Esophagus (tissue), 2 donors: ENCODE results near the gene NTSR2. TPM values are rescaled to one million over a fixed set of nuclear protein-coding genes. Genes with fewer than 3 reads are reported as not detected.

Source experiments
- H3K27ac ChIP-seq, 2 donors: one replicate each; pipeline ENCODE4 v1.5.1; 2013; ENCODE audit warnings: low read depth in 2 of 2, mild to moderate bottlenecking in 2 of 2, inconsistent platforms in 1 of 2, low read length in 1 of 2, moderate library complexity in 1 of 2
- H3K27me3 ChIP-seq, 2 donors: one replicate each; pipeline ENCODE4 v1.6.1; 2013; ENCODE audit warnings: low read length in 2 of 2, control low read depth in 1 of 2, mild to moderate bottlenecking in 1 of 2; ENCODE audit not compliant: insufficient read depth in 2 of 2, control insufficient read depth in 1 of 2
- H3K36me3 ChIP-seq, 2 donors: one replicate each; pipeline ENCODE4 v1.6.1; 2013; ENCODE audit warnings: low read length in 1 of 2; ENCODE audit not compliant: control insufficient read depth in 2 of 2, insufficient read depth in 2 of 2
- H3K4me1 ChIP-seq, 2 donors: one replicate each; pipeline ENCODE4 v1.6.1; 2013; ENCODE audit warnings: low read length in 1 of 2; ENCODE audit not compliant: control insufficient read depth in 2 of 2, insufficient read depth in 2 of 2
- H3K4me3 ChIP-seq, 2 donors: one replicate each; pipeline ENCODE4 v1.5.1; 2013; ENCODE audit warnings: low read length in 2 of 2, mild to moderate bottlenecking in 2 of 2, low read depth in 1 of 2, moderate library complexity in 1 of 2
- H3K9me3 ChIP-seq, 2 donors: one replicate each; pipeline ENCODE4 v1.6.1; 2013; ENCODE audit warnings: mild to moderate bottlenecking in 2 of 2, low read depth in 1 of 2, low read length in 1 of 2, moderate library complexity in 1 of 2; ENCODE audit not compliant: control insufficient read depth in 2 of 2, insufficient read depth in 1 of 2
- WGBS, 2 donors: extraction: QIAGEN DNeasy Blood & Tissue Kit; methylation state at CpG; one replicate each; pipeline ENCODE4 v1.1.7; 2013; 5-methylcytosine and 5-hydroxymethylcytosine counted together
- polyA plus RNA-seq, 2 donors: library from polyadenylated mRNA; stranded (reverse); fragments of 200-250 nt; gene quantifications; one replicate each; pipeline ENCODE4 v1.2.3, GENCODE V29; 2013
- donor health status: healthy with polysubstance abuse.
- donor health status: Bipolar disorder and iron deficiency.

The NTSR2 gene
- polyA plus RNA-seq, 2 donors = not detected

GRCh38 chr2:11622611-11623010 is 47.4 kb downstream of the NTSR2 start:
- Histone ChIP-seq H3K9me3 (no peaks in the 10 kb centered on the region), H3K4me3 (no peak overlapping the region), H3K27ac (no peak overlapping the region), H3K27me3 (no peaks in the 10 kb centered on the region), H3K4me1 (no peaks in the 10 kb centered on the region), H3K36me3 (no peaks in the 10 kb centered on the region)
- WGBS, 2 donors = 79 to 86% methylated on average over 1 of the region's 1 CpG

GRCh38 chr2:11621410-11621809 is 48.6 kb downstream of the NTSR2 start:
- Histone ChIP-seq H3K4me1 (no peaks in the 10 kb centered on the region), H3K27me3 (no peaks in the 10 kb centered on the region), H3K4me3 (no peak overlapping the region), H3K36me3 (no peaks in the 10 kb centered on the region), H3K9me3 (no peaks in the 10 kb centered on the region), H3K27ac (no peak overlapping the region)
- WGBS, 2 donors = 59 to 61% methylated on average over 2 of the region's 2 CpGs

- no peak overlapping the region for H3K4me3 ChIP-seq
- H3K4me1 ChIP-seq = no peaks in the 10 kb centered on the region
- H3K27ac ChIP-seq = no peak overlapping the region
- no peaks in the 10 kb centered on the region for H3K9me3 ChIP-seq
- H3K36me3 ChIP-seq = no peaks in the 10 kb centered on the region
- WGBS, 2 donors = 96 to 97% methylated on average over 20 of the region's 20 CpGs
- H3K27me3 ChIP-seq = no peaks in the 10 kb centered on the region
Observed at GRCh38 chr2:11618708-11619062, 51.3 kb downstream of the NTSR2 start.

GRCh38 chr2:11617984-11618707 is 51.8 kb downstream of the NTSR2 start:
- Histone ChIP-seq H3K4me1 (no peaks in the 10 kb centered on the region), H3K27me3 (no peaks in the 10 kb centered on the region), H3K36me3 (no peaks in the 10 kb centered on the region), H3K27ac (no peak overlapping the region), H3K4me3 (no peak overlapping the region), H3K9me3 (no peaks in the 10 kb centered on the region)
- WGBS, 2 donors = 93 to 97% methylated on average over 33 of the region's 33 CpGs

- Histone ChIP-seq H3K4me1 (no peaks in the 10 kb centered on the region), H3K9me3 (no peaks in the 10 kb centered on the region), H3K4me3 (no peak overlapping the region), H3K36me3 (no peaks in the 10 kb centered on the region), H3K27ac (no peak overlapping the region), H3K27me3 (no peaks in the 10 kb centered on the region)
- WGBS, 2 donors = 88 to 91% methylated on average over 14 of the region's 14 CpGs
Observed at GRCh38 chr2:11617527-11617926, 52.5 kb downstream of the NTSR2 start.

GRCh38 chr2:11616851-11617415 is 53.1 kb downstream of the NTSR2 start:
- H3K36me3 ChIP-seq = no peaks in the 10 kb centered on the region
- no peaks in the 10 kb centered on the region for H3K4me1 ChIP-seq
- H3K4me3 ChIP-seq = no peak overlapping the region
- WGBS, 2 donors = 84 to 85% methylated on average over 19 of the region's 19 CpGs
- no peaks in the 10 kb centered on the region for H3K27me3 ChIP-seq
- no peak overlapping the region for H3K27ac ChIP-seq
- H3K9me3 ChIP-seq = no peaks in the 10 kb centered on the region

- WGBS, 2 donors = 87 to 88% methylated on average over 14 of the region's 14 CpGs
- Histone ChIP-seq H3K36me3 (no peaks in the 10 kb centered on the region), H3K27ac (no peak overlapping the region), H3K27me3 (no peaks in the 10 kb centered on the region), H3K4me1 (no peaks in the 10 kb centered on the region), H3K9me3 (no peaks in the 10 kb centered on the region), H3K4me3 (no peak overlapping the region)
Observed at GRCh38 chr2:11616097-11616687, 53.8 kb downstream of the NTSR2 start.

- WGBS, 2 donors = 80 to 81% methylated on average over 3 of the region's 3 CpGs
- no peaks in the 10 kb centered on the region for H3K4me1 ChIP-seq
- H3K27ac ChIP-seq = no peak overlapping the region
- no peaks in the 10 kb centered on the region for H3K9me3 ChIP-seq
- H3K27me3 ChIP-seq = no peaks in the 10 kb centered on the region
- H3K36me3 ChIP-seq = no peaks in the 10 kb centered on the region
- H3K4me3 ChIP-seq = no peak overlapping the region
Observed at GRCh38 chr2:11615209-11615608, 54.8 kb downstream of the NTSR2 start.

- peaks cover 0 to 2% of the 10 kb centered on the region in 2 donors for H3K36me3 ChIP-seq
- no peaks in the 10 kb centered on the region for H3K27me3 ChIP-seq
- no peak overlapping the region for H3K4me3 ChIP-seq
- 89 to 92% methylated on average over 5 of the region's 5 CpGs for WGBS, 2 donors
- no peak overlapping the region for H3K27ac ChIP-seq
- no peaks in the 10 kb centered on the region for H3K9me3 ChIP-seq
- H3K4me1 ChIP-seq = no peaks in the 10 kb centered on the region
Observed at GRCh38 chr2:11613297-11613696, 56.7 kb downstream of the NTSR2 start.
